ENCODE measurements around the gene PHIP.
"Not testable (repeated sequence)": the region's sequence is repeated elsewhere in the genome, so short reads cannot be mapped to it uniquely, and the experiment has no call there.

Gene PHIP

DNA sequence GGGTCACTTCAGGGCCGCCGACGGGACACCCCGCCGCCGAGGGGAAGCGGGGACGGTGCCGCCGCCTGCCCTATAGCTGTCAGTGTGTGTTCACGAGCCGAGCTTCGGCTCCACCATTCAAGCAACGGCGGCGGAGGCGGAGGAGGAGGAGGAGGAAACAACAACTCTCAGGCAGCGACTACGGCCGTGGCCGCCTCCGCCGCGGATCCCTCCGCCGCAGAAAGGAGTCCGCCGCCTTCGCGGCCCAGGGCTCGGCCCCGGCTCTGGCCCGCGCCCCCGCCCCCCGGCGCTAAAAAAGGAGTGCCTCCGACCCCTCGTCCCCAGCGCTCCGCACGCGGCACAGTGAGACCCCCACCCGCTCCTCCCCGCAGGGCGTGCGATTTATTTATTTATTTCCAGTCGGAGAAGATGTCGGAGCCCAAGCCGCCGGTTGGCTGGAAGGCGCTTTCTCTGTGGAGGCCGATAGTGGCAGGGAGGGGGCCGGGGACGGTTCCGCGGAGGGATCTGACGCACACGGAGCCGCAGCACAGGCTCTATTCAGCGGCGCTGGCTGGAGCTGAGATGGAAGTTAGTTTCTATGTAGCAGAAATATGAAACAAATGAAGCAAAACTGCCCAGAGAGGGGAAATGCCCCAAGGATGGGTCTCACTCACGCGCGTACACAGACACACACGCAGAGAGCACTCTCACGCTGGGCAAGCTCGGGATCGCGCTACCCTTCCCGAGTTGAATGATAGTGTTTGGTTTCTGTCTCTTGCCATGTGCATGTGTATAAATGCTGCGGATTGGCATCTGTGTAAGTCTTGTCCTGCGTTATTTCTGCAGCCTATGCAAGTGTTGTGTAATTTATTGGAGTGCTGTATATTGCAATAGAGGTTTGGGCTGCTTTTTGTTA is at the start of gene PHIP:
Gene PHIP (minus strand): TSS at position 180 of the 895 bp plus-strand sequence. CDS start 186 bp downstream, outside the sequence.
- DNase-seq (ENCODE audit: low spot score) = peak; percentile 93

DNA sequence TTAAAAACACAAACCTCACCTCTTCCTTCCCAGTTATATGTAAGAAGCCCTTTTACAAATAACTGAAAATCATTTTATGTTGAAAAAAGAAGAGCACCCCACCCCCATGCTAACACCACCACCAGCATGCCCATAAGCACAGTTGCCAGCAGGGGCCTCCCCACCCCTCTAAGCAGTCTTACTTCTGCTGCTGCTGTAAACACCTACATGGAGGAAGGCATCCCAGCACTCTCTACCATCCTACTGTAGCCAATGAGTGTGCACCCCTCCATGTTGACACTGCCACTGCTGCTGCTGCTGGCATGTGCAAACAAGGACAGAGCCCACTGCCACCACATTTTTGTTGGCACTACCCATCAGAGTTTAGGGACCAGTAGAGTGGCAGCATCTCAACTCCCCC is 49.6 kb upstream of the PHIP start:
- no peak for DNase-seq (ENCODE audit: low spot score)

DNA sequence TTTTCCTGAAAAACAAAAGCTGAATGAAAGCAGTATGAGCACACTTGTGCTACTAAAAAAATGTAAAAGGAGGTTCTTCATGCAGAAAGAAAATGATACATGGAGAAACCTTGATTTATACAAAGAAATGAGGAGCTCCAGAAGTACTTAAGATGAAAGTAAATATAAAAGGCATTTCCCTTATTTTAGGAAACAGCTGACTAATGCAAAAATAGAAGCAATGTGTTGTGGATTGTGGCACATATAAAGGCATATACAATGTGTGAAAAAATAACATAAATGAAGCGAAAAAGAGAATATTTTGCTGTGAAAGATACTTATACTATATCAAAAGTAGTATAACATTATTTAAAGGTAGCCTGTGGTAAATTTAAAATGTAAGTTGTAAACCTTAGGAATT is 41.2 kb upstream of the PHIP start:
- no peak for DNase-seq (ENCODE audit: low spot score)

DNA sequence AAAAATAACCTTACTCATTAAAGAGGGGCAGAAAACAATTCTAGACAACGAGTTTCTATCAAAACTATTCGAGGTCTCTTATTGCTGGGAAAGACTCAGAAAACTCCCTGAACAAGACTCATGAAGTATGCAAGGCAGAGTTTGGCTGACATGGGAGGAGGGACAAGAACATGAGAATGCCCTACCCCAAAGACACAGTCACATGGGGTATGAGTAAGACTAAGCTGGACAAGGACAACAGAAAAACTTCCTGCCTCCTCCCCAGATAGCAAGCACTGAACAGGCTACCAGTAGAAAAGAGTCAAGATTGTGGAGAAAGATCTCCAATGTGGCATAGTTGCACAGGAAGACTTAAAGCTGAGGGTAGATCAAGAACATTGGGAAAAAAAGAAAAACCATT is 39.7 kb upstream of the PHIP start:
- DNase-seq (ENCODE audit: low spot score) = no peak

DNA sequence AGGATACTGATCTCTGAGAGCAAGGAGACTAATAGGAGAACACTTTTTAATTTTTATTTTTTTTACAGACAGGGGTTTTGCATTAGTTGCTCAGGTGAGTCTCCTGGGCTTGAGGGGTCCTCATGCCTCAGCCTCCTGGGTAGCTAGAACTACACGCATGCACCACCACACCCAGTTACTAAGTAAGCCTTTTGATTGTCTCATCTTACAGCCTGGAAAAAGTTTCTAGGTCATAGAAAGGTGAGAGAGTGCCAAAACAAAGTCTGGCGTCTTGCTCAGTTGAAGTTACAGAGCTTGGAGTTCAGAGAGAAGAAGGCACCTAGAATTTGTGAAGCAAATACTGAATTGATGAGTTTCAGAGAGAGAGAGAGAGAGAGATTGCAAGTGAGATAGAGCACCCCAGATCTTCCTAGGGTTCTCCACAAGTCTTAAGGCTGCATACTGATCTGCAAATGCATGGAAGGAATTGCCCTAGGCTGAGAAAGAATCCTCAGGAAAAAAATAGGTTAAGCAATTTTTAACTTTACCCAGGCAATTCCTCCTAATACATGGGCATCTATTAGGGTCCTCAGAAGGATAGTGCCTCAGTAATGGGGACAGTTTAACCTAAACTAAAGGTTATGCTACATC is 37.6 kb upstream of the PHIP start:
- no peak for DNase-seq (ENCODE audit: low spot score)

DNA sequence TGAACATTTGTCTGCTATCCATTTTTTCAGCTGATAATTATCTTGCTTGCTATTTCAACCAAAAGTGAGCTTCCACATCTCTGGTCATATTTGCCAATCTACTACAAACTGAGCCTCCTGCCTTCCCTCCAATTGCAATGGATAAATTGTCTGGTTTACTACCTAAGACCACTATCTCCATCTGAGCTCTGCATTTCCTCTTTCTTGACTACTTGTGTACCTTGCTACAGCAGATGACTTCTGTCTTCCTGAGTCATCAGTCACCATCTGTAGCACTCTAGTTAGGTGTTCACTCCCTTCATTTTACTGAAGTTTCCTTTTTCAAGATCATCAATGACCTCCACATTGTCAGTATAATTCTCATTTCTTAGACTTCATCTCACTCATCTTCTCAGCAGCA is 33.5 kb upstream of the PHIP start:
- DNase-seq (ENCODE audit: low spot score) = no peak

DNA sequence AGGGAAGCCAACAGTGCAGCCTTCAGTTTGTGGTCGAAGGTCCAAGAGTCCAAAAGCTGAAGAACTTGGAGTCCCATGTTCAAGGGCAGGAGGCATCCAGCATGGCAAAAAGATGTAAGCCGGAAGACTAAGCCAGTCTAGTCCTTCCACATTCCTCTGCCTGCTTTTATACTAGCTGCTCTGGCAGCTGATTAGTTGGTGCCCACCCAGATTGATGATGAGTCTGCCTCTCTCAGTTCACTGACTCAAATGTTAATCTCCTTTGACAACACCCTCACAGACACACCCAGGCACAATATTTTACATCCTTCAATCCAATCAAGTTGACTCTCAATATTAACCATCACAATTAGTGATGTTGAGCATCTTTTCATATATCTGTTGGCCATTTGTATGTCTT is 23.1 kb upstream of the PHIP start:
- no peak for DNase-seq (ENCODE audit: low spot score)

DNA sequence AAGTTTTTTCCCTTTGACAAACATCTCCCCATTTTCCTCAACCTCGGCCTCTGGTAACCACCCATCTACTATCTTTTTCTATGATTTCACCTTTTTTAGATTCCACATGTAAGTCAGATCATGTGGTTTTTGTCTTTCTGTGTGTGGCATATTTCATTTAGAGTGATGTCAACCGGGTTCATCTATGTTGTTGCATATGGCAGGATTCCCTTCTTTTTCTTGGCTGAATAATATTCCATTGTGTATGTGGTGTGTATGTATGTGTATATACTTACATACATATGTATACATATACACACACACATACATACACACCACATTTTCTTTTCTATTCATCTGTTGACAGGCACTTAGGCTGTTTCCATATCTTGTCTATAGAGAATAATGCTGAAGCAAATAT is 22.2 kb upstream of the PHIP start:
- DNase-seq (ENCODE audit: low spot score) = no peak

DNA sequence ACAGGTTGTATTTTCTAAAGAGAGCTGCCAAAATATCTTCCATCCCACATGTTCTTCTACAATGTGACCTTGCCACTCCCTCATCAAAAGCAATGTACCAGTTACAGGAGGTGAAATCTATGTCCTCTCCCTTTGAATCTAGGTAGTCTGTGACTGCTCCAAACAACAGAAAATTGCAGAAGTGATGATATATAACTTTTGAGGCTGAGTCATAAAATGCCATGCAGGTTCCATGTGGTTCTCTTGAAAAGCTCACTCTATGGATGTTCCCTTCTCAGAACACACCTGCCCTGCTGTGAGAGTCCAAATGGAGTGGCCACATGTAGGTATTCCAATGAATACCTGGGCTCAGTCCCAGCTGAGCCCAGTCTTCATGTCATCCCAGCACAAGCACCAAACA is 16.9 kb upstream of the PHIP start:
- DNase-seq (ENCODE audit: low spot score) = no peak

DNA sequence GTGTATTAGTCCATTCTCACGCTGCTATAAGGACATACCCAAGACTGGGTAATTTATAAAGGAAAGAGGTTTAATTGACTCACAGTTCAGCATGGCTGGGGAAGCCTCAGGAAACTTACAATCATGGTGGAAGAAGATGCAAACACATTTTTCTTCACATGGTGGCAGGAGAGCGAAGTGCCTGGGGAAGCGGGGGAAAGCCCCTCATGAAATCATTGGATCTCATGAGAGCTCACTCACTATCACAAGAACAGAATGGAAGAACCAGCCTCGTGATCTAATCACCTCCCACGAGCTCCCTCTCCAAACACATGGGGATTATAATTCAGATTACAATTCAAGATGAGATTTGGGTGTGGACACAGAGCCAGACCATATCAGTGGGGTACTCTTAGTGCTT is 13.7 kb upstream of the PHIP start:
- not testable (repeated sequence) for DNase-seq (ENCODE audit: low spot score)

DNA sequence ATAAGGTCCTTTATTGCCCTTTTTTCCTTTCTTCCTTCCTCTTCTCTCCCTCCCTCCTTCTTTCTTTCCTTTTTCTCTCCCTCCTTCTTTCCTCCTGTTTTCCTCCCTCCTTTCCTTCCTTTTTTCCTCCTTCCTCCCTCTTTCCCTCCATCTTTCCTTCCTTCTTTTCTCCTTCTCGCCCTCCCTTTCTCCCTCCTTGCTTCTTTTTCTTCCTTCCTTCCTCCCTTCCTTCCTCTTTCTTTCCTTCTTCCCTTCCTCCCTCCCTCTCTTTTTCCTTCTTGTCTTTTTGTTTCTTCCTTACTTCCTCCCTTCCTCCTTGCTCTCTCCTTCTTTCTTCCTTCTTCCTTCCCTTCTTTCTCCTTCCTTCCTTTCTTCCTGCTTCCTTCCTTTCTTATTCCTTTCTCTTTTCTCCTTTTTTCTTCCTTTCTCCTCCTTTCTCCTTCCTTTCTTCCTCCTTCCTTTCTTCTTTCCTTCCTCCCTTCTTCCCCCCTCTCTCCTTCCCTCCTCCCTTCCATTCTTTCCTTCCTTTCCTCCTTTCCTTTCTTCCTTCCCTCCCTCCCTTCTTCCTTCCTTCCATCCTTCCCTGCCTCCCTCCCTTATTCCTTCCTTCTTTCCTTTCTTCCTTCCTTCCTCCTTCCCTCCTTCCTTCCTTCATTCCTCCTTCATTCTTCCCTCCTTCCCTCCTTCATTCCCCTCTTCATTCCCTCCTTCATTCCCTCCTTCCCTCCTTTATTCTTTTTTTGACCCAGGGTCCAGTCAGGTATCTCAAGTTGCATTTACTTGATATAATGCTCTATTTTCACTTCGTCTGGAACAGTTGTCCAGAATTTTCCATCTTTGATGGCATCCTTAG is 11.7 kb upstream of the PHIP start:
- no peak for DNase-seq (ENCODE audit: low spot score)

DNA sequence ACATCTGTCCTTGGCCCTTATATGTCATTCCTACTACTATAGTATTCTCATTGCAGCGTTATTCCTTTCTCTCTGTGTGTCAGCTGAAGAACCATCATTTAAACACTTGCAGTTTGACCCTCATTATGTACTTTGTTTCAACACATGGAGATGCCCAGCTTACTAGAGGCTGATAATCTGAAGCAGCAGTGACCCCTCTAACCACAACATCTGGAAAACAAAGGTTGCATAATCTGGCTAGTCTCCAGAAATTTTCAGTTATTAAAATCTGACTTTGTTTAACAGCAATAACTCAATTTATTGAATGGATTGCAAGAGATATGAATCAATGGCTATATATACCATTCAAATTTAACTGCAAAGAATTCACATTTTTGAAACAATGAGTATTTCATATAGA is 6.6 kb upstream of the PHIP start:
- no peak for DNase-seq (ENCODE audit: low spot score)

DNA sequence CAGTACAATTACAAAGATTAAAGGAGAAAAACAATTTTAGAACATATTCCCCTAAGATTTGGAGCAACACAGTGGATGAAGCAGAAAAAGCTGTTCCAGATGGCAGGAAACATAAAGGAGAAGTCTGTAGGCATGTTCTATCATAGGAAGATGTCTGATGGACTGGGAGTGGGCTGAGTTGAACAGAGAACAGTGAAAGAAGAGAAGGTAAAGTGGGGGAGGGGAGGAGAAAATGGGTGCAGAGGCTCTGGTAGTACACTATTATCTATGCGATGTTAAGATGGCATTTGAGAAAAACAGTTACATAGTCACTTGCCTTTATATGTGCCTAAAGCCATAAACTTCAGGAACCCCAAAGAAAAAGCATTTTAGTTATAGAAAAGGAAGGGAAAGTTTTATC is 4.2 kb upstream of the PHIP start:
- DNase-seq (ENCODE audit: low spot score) = no peak

DNA sequence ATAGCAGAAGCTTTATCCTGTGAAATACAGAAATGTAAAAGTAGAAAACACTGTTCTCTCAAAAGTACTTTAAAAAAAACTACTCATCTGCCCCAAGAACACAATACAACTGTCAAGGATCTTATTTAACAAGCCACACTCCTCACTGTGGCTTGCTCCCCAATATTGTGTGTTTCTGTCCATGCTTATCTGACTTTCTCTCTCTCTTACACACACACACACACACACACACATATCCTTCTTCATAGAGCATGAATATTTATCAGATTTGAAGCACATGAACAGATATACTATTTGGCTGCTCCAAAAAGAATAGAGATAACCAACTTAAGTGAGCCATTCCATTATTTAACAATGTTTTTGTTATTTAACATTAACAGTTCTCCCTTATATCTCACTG is 3.6 kb upstream of the PHIP start:
- no peak for DNase-seq (ENCODE audit: low spot score)

DNA sequence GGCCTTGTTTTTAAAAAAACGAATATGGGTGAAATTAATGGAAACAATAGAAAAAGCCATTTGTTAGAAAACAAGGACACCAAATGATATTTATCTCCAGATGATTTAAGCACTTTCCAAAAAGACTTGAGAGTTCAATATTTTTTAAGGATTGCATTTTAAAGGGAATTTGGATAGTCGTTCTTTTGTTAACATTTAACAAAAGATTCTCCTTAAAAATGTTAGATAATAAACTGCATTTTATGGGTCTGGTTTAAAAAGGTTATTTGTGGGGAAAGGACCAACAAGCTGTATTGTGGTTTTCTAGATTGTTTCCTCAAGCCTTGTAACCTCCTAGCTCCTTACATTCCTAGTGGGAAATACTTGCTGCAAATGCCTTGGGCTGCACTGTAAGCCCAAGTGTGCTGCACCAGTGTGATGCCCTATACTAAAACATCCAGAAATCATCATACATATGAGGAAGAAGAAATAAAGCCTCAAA is 1.5 kb upstream of the PHIP start:
- peak; percentile 13 for DNase-seq (ENCODE audit: low spot score)

DNA sequence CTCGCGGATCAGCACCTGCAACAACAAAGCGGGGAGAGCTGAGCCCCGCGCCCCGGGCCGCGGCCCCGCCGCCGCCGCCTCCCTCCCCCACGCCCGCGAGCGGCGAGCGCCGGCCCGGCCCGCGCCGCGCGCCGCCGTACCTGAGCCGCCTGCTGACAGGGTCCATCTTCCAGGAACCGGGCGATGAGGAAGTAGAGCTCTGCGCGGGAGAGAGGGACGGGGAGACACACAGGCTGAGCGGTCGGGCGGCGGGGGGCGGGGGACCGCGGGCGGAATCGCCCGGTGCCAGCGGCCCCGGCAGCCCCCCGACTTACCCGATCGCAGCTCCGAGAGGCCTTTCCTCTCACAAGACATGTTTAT is 359 bp downstream of the PHIP start:
- peak; percentile 54 for DNase-seq (ENCODE audit: low spot score)

DNA sequence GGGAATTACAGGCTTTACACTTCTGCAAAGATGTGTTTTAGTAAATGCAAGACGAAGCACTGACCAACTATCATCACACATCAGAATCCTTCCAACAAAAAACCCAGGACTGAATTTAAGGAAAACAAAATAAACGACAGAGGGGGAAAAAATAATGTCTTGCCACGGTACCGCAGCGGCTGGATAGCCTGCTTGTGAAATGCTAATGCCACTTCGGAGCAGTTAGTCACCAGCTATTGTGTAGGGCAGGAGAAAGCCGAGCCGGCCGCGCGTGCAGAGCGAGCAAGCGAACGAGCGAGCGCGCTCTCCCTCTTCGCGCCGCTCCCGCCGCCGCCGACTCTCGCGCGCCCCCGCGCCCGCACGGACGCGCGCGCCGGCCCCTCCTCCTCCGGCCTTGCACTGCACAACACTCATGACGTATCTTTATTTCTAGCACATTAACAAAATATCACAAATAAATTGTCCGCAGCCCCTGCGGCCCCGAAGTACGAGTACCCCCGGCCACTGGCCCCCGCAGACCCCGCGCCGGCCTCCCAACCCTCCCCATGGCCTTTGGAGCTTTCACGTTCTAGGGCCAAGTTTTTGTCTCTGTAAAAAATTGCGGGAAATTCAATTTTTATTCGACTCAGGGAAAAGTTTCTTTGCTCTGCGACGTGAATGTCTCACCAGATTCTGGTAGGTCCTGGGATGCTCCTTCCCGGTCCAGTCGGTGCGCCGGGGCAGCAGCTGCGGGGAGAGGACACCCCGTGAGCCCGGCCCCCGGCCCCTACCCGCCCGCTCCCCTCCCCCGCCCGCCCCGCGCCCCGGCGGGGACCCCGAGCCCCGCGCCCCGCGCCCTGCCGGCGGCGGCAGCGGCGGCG is 1.0 kb downstream of the PHIP start:
- peak; percentile 95 for DNase-seq (ENCODE audit: low spot score)

DNA sequence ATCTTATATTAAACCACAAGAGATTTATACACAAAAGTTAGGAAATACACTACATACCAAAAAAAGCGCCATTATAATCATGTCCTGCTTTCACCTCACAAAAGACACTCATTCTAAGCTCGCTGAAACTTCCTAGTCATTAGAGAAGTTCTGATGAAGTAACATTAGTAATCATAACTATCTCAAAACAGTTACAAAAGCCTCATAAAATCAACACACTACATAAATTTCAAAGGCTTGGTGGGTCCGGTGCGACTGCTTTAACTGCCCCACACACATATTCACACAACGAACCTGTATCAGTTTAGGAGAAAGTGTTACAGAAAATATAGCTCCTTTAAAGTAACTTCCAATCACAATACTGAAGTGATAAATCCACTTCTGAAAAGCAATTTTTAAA is 1.9 kb downstream of the PHIP start:
- DNase-seq (ENCODE audit: low spot score) = peak; percentile 5

DNA sequence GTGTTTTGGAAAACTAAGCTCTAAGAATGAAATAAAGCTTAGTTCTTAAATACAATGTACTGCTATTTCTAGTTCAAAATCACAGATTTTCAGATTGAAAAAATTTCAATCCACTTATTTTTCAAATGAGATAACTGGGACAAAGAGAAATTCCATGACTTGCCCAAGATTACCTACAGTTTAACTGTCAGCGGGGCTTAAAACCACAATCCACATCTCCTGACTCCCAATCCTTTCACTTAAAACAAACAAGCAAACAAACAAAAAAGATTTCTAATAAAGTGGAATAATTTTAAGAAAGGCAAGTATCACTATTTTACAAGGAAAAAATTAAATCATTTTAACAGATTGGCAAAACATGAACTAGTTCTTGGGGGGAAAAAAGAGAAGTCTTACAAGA is 4.2 kb downstream of the PHIP start:
- DNase-seq (ENCODE audit: low spot score) = no peak

DNA sequence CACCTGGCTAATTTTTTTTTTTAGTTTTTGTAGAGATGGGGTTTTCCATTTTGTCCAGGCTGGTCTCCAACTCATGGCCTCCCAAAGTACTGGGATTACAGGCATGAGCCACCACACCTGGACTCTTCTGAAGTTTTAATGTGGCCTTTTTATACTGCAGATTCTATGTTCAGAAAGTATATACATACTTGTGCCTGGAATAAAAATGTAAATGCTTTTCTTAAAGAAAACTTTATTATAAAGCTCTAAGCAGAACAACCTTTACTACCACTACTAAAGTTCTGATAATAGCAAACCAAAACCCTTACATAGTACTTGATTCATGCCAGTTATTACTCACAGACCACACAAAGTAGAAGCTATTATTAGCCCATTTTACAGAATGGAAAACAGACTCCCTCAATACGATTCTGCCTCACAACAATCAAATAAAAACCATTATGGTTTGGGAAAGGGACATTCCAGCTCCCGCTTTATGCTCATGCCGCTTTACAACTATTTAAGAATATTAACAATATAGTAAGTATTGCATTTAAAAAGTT is 5.3 kb downstream of the PHIP start:
- no peak for DNase-seq (ENCODE audit: low spot score)

DNA sequence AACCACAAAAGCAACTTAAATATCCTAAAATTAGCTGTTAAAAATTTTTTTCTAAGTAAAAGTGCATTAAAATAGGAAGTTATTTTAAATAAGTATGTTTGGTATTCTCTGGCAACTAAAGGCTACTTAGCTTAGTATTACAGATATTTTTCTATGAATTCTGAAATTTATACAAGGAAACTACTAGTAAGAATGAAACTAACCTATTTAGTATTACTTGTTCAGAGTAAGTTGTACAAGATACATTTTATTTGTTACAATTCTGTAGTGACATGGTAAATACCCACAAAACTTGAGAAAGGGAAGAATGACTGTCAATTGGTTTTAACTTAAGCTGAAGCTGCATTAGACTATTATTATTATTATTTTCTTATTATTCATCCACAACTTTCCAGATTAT is 6.5 kb downstream of the PHIP start:
- no peak for DNase-seq (ENCODE audit: low spot score)

Measured in GM03348 (cell line).